Testis (tissue), 3 donors: ENCODE results near the gene SCNN1A. TPM values are rescaled to one million over a fixed set of nuclear protein-coding genes. Genes with fewer than 3 reads are reported as not detected.

ENCODE experiments used
- DNase-seq: peaks from one replicate; pipeline ENCODE4 v3.0.0-alpha.2; 2019
- H3K27ac ChIP-seq, 2 donors: fragments of 200-600 bp; sonication (generic); one replicate each; pipeline ENCODE4 v1.5.1; 2019
- H3K27me3 ChIP-seq: fragments of 200-600 bp; sonication (generic); one replicate; pipeline ENCODE4 v1.5.1; 2019
- H3K36me3 ChIP-seq: fragments of 200-600 bp; sonication (generic); one replicate; pipeline ENCODE4 v1.5.1; 2017; ENCODE audit warnings: low read depth; ENCODE audit errors: missing control alignments
- H3K4me1 ChIP-seq: fragments of 200-600 bp; sonication (generic); one replicate; pipeline ENCODE4 v1.5.1; 2019
- H3K4me3 ChIP-seq, 2 donors: fragments of 200-600 bp; sonication (generic); one replicate each; pipeline ENCODE4 v1.5.1; 2017 to 2019
- H3K9me3 ChIP-seq: fragments of 200-600 bp; sonication (generic); one replicate; pipeline ENCODE4 v1.5.1; 2017
- CTCF ChIP-seq, 3 experiments: fragments of 450-650 bp in 2 of 3; fragments of 200-600 bp in 1 of 3; sonication (generic) in 1 of 3; IDR thresholded peaks; one replicate each; pipeline ENCODE4 v1.5.1; 2016 to 2019; ENCODE audit warnings: antibody characterized with exemption in 3 of 3, mild to moderate bottlenecking in 2 of 3, moderate library complexity in 1 of 3
- POLR2A ChIP-seq: fragments of 450-650 bp; IDR thresholded peaks from one replicate; pipeline ENCODE4 v1.6.1; 2017; ENCODE audit warnings: antibody characterized with exemption, mild to moderate bottlenecking, moderate library complexity
- WGBS, 2 donors: methylation state at CpG; one replicate each; pipeline ENCODE4 v1.1.5; 2018; 5-methylcytosine and 5-hydroxymethylcytosine counted together
- intact Hi-C: fragments of 100-400 bp; cut with DNase I; formaldehyde crosslinking; loops from one replicate; pipeline ENCODE4 v1.15.1; 2023; ENCODE audit warnings: low total_unique reads
- polyA plus RNA-seq: library from polyadenylated mRNA; stranded (reverse); fragments of 350-450 nt; fragmentation: Illumina TruSeq; extraction: RNeasy Lipid Tissue Mini Kit (QIAGEN cat#74804); gene quantifications from one replicate; pipeline ENCODE4 v1.2.3, GENCODE V29; 2014; ENCODE audit warnings: low read depth, low replicate concordance; ENCODE audit not compliant: insufficient read depth
- total RNA-seq, 2 donors: library from RNA; depleted of rRNA; stranded (reverse); fragments of >200 nt; gene quantifications; one replicate each; pipeline ENCODE4 v1.2.3, GENCODE V29; 2016

Gene SCNN1A
- total and polyA plus RNA-seq, 3 donors from 2014 or later, result 14.6 to 43.1 (median 22.7) TPM

- Histone ChIP-seq H3K27me3 (no peaks in the 10 kb centered on the region), H3K4me3 (no peak overlapping the region), H3K36me3 (no peaks in the 10 kb centered on the region), H3K9me3 (no peaks in the 10 kb centered on the region), H3K27ac (no peak overlapping the region), H3K4me1 (peaks cover 18% of the 10 kb centered on the region)
- 83 to 84% methylated on average over 10 to 11 of the region's 11 CpGs for WGBS, 2 donors
- intact Hi-C loops, result loop anchor here (10.0 kb wide), 1 partner anchor 51 kb away; no protein-coding TSS in a partner anchor
- DNase-seq, result no peak
- TF ChIP-seq CTCF (IDR thresholded peaks at IDR 0.05) (no peak), POLR2A (no peak)
These were observed 10.7 kb upstream of the SCNN1A start for GRCh38 chr12:6386038-6386437.

GRCh38 chr12:6384499-6385436 is 9.4 kb upstream of the SCNN1A start:
- Histone ChIP-seq H3K4me1 (peaks cover 18% of the 10 kb centered on the region), H3K4me3 (peak overlapping the region; percentile 68 to 70), H3K9me3 (no peaks in the 10 kb centered on the region), H3K27me3 (no peaks in the 10 kb centered on the region), H3K36me3 (no peaks in the 10 kb centered on the region), H3K27ac (peak overlapping the region; percentile 85 to 94)
- TF ChIP-seq POLR2A (no peak), CTCF (IDR thresholded peaks at IDR 0.05) (no peak)
- peak; percentile 25 for DNase-seq
- intact Hi-C loops, result loop anchor here (10.0 kb wide), 1 partner anchor 50 kb away; no protein-coding TSS in a partner anchor
- WGBS, 2 donors, result 29 to 42% methylated on average over 11 to 36 of the region's 36 CpGs

GRCh38 chr12:6383572-6384498 is 8.5 kb upstream of the SCNN1A start, which contains the start of gene LTBR:
Gene LTBR (plus strand): TSS chr12:6384162. CDS start chr12:6384359, 197 bp downstream.
- Histone ChIP-seq H3K27me3 (no peaks in the 10 kb centered on the region), H3K4me1 (peaks cover 18% of the 10 kb centered on the region), H3K9me3 (no peaks in the 10 kb centered on the region), H3K36me3 (no peaks in the 10 kb centered on the region), H3K27ac (peak within 1 kb of the TSS; percentile 85 to 94), H3K4me3 (peak within 1 kb of the TSS; percentile 68 to 70)
- intact Hi-C loops, result loop anchor here (10.0 kb wide), 1 partner anchor 49 kb away; no protein-coding TSS in a partner anchor
- WGBS, 2 donors, result 1 to 3% methylated on average over 30 to 37 of the region's 62 CpGs
- TF ChIP-seq POLR2A, result no peak
- TF ChIP-seq CTCF (IDR thresholded peaks at IDR 0.05), result peak in 1 of 3 experiments; percentile 1
- peak; percentile 92 for DNase-seq

- TF ChIP-seq POLR2A (no peak), CTCF (IDR thresholded peaks at IDR 0.05) (no peak)
- no peaks in the 10 kb centered on the region for H3K27me3 ChIP-seq
- H3K36me3 ChIP-seq, result no peaks in the 10 kb centered on the region
- H3K9me3 ChIP-seq, result no peaks in the 10 kb centered on the region
- peaks cover 18% of the 10 kb centered on the region for H3K4me1 ChIP-seq
- no peak for DNase-seq
- H3K4me3 ChIP-seq, result no peak overlapping the region
- intact Hi-C loops, result loop anchor here (10.0 kb wide), 1 partner anchor 48 kb away; no protein-coding TSS in a partner anchor
- peak overlapping the region; percentile 85 to 94 for H3K27ac ChIP-seq
- 62 to 69% methylated on average over 6 of the region's 6 CpGs for WGBS, 2 donors
These were observed 7.6 kb upstream of the SCNN1A start for GRCh38 chr12:6382982-6383381.
